ENCODE data around the gene CMPK1.

CMPK1 gene

DNA sequence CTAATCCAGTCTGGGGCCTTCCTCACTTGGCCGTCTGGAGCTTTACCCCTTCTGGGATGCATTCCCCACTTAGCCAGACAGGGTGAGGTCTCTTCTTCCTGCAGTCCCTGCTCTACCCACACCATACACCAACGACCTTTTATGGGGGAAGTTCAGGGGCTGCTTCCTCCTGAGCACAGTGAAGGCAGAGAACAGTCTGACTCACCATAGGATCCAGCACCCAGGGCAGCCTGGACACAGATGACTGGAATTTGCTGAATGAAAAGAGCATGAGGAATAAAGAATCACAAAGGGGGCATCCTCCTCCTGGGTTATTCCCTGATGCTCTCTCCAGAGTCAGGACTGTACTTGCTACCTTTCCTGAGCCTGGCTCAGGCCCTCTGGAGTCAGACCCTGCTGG lies 77.8 kb downstream of the CMPK1 start:
- Histone ChIP-seq H3K4me3 (replicated peaks; ENCODE audit: insufficient read depth, low read length) (no peak overlapping the region), H3K27ac (replicated peaks) (no peak overlapping the region), H3K27me3 (ENCODE audit: insufficient read depth, poor library complexity, severe bottlenecking) (peaks cover 16% of the 10 kb centered on the region)
- no peak for TF ChIP-seq SPI1 (IDR thresholded peaks at IDR 0.05; ENCODE audit: borderline replicate concordance, low read depth)
- TF ChIP-seq REST (IDR thresholded peaks at IDR 0.05; ENCODE audit: insufficient replicate concordance, low read depth) = no peak
- no peak for DNase-seq (ENCODE audit: low read depth in 1 of 2, low spot score in 1 of 2)

DNA sequence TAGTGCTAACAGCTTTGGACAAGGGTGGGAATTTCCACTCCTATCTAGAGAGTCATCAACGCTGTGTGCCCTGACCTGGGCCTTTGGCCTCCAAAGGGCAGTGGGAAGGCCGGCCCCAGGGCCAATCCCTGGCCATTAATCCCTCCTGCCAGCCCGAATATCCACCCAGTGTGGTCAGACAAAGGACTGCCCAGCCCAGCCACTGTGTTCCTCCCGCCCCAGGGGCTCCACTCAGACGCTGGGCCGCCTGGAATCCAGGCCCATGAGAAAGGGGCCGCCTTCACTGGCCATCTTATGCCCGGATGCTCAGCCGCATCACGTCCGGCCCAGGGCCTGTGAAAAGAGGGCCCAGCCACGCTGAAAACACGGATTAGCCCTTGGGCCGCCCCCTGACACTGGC lies 78.8 kb downstream of the CMPK1 start:
- Histone ChIP-seq H3K27me3 (ENCODE audit: insufficient read depth, poor library complexity, severe bottlenecking) (peaks cover 18% of the 10 kb centered on the region), H3K27ac (replicated peaks) (no peak overlapping the region), H3K4me3 (replicated peaks; ENCODE audit: insufficient read depth, low read length) (no peak overlapping the region)
- TF ChIP-seq SPI1 (IDR thresholded peaks at IDR 0.05; ENCODE audit: borderline replicate concordance, low read depth) (no peak), POLR2AphosphoS5 (IDR thresholded peaks at IDR 0.05; ENCODE audit: low read depth) (no peak), REST (IDR thresholded peaks at IDR 0.05; ENCODE audit: insufficient replicate concordance, low read depth) (no peak), GABPA (IDR thresholded peaks at IDR 0.05; ENCODE audit: low read depth) (no peak)
- TF ChIP-seq, protein P1, sequence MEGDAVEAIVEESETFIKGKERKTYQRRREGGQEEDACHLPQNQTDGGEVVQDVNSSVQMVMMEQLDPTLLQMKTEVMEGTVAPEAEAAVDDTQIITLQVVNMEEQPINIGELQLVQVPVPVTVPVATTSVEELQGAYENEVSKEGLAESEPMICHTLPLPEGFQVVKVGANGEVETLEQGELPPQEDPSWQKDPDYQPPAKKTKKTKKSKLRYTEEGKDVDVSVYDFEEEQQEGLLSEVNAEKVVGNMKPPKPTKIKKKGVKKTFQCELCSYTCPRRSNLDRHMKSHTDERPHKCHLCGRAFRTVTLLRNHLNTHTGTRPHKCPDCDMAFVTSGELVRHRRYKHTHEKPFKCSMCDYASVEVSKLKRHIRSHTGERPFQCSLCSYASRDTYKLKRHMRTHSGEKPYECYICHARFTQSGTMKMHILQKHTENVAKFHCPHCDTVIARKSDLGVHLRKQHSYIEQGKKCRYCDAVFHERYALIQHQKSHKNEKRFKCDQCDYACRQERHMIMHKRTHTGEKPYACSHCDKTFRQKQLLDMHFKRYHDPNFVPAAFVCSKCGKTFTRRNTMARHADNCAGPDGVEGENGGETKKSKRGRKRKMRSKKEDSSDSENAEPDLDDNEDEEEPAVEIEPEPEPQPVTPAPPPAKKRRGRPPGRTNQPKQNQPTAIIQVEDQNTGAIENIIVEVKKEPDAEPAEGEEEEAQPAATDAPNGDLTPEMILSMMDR (IDR thresholded peaks at IDR 0.05; ENCODE audit: insufficient read depth, low read length) = no peak
- no peak for DNase-seq (ENCODE audit: low read depth in 1 of 2, low spot score in 1 of 2)

DNA sequence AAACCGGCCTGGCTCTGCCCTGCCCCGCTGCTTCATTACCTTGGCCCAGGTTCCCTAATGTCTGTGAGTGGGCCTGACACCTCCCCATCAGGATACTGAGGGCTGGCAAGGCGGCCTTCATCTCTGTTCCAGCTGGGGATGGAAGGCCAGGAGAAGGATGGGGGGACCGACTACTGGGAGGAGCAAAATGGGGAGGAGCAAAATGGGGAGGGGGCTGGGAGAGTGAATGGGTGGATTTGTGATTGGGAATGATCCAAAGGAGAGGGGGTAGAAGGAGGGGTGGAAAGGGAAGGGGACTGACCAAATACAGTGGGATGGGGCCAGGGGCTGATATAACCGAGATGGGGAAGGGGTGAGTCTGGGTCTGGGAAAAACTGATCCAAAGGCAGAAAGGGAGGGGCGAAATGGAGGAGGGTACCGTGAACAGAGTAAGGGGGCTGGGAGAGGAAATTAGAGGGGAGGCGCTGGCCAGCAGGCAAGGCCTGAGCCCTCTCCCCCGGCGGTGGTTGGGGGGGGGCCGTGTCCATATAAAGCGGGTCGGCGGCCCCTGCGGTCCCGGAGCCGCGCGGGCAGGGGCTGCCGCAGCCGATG lies 82.2 kb downstream of the CMPK1 start, which contains the start of gene FOXE3:
Gene FOXE3, plus strand, starts transcription at position 558 of the 591 bp plus-strand sequence. Its CDS starts 31 bp downstream, at position 589.
- Histone ChIP-seq H3K4me3 (replicated peaks; ENCODE audit: insufficient read depth, low read length) (no peak within 1 kb of the TSS), H3K27ac (replicated peaks) (no peak within 1 kb of the TSS)
- no peak for TF ChIP-seq REST (IDR thresholded peaks at IDR 0.05; ENCODE audit: insufficient replicate concordance, low read depth)
- TF ChIP-seq, protein P1 (IDR thresholded peaks at IDR 0.05; ENCODE audit: insufficient read depth, low read length) = no peak
- TF ChIP-seq GABPA (IDR thresholded peaks at IDR 0.05; ENCODE audit: low read depth) = no peak
- TF ChIP-seq SPI1 (IDR thresholded peaks at IDR 0.05; ENCODE audit: borderline replicate concordance, low read depth) = no peak
- no peak for TF ChIP-seq POLR2AphosphoS5 (IDR thresholded peaks at IDR 0.05; ENCODE audit: low read depth)

More for the DNA sequence above, 82.2 kb downstream of the CMPK1 start, which contains the start of gene FOXE3:
- H3K27me3 ChIP-seq (ENCODE audit: insufficient read depth, poor library complexity, severe bottlenecking) = peaks cover 28% of the 10 kb centered on the region
- no peak for DNase-seq (ENCODE audit: low read depth in 1 of 2, low spot score in 1 of 2)
